ENCODE results near the gene SLC39A11. TPM values are rescaled to one million over a fixed set of nuclear protein-coding genes. Genes with fewer than 3 reads are reported as not detected.

Gene SLC39A11
- total and polyA plus RNA-seq, 8 donors, result 13.6 to 49.0 (median 17.5) TPM

DNA sequence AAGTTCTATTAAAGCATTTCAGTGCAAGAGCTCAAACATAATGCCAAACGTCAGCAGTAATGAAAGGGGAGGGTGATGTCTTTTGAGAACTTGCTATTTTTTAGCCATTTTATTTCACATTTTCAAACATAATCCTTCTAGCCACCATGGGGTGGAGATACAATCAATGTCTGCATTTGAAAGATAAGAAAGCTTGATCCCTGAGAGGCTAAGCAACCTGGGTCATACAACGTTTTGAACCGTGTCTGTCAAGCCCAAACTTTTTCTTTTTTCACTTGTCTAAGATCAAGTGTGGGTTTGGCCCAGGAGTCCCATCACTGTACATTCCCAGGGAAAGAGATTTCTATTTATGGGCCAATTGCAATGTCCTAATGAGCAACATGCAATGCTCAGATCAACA lies 331.1 kb downstream of the SLC39A11 start:
- Histone ChIP-seq H3K4me1 (no peaks in the 10 kb centered on the region), H3K4me3 (no peak overlapping the region), H3K9me3 (no peaks in the 10 kb centered on the region), H3K27ac (no peak overlapping the region), H3K27me3 (no peaks in the 10 kb centered on the region), H3K36me3 (no peaks in the 10 kb centered on the region)
- intact Hi-C loops (cut with DNase I), result no loop called here
- no peak for ATAC-seq
- TF ChIP-seq, protein P1, sequence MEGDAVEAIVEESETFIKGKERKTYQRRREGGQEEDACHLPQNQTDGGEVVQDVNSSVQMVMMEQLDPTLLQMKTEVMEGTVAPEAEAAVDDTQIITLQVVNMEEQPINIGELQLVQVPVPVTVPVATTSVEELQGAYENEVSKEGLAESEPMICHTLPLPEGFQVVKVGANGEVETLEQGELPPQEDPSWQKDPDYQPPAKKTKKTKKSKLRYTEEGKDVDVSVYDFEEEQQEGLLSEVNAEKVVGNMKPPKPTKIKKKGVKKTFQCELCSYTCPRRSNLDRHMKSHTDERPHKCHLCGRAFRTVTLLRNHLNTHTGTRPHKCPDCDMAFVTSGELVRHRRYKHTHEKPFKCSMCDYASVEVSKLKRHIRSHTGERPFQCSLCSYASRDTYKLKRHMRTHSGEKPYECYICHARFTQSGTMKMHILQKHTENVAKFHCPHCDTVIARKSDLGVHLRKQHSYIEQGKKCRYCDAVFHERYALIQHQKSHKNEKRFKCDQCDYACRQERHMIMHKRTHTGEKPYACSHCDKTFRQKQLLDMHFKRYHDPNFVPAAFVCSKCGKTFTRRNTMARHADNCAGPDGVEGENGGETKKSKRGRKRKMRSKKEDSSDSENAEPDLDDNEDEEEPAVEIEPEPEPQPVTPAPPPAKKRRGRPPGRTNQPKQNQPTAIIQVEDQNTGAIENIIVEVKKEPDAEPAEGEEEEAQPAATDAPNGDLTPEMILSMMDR (IDR thresholded peaks at IDR 0.05), result no peak
- no peak for DNase-seq

DNA sequence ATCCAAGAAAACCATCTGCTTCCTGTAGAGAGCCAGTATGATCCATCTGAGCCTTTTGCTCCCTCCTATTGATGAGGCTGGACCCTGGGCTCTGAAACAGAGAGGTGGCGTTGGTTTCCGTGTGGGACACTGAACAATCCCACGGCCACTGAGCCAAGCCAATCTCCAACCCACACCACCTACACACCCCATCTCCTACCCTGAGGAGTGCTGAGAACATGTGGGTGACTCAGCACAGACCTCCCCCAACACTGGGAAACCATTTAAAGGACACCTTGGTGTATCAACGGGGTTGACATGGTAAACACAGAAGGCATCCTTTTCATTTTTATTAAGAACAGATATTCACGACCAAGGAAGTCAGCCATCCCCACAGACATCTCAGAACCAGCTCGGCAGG lies 332.1 kb downstream of the SLC39A11 start:
- H3K4me3 ChIP-seq, result no peak overlapping the region
- no peaks in the 10 kb centered on the region for H3K27me3 ChIP-seq
- H3K9me3 ChIP-seq, result peaks cover 0 to 3% of the 10 kb centered on the region in 2 donors
- no peaks in the 10 kb centered on the region for H3K36me3 ChIP-seq
- ATAC-seq (no peak), DNase-seq (no peak)
- no peak overlapping the region for H3K27ac ChIP-seq
- intact Hi-C loops (cut with DNase I), result no loop called here
- TF ChIP-seq, protein P1 (IDR thresholded peaks at IDR 0.05), result no peak
- no peaks in the 10 kb centered on the region for H3K4me1 ChIP-seq

DNA sequence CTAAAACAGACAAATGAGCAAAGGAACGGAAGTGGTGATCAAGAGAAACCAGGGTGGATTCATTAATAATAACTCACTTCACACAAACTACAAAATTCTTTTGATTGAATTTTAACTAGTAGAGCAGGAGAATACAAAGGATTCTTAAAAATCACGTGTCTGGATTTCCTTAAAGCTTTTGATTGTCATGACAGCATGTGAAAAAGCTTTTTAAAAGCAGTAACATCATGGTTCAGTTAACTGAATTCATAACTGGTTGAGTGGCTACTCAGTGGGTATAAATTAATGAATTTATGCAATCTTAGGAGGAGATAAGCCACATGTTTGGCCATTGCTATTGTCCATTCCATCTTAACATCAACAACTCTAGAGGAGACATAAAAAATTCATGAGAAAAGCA lies 333.2 kb downstream of the SLC39A11 start:
- no peak overlapping the region for H3K4me3 ChIP-seq
- intact Hi-C loops (cut with DNase I), result no loop called here
- ATAC-seq, result no peak
- no peaks in the 10 kb centered on the region for H3K27me3 ChIP-seq
- TF ChIP-seq, protein P1 (IDR thresholded peaks at IDR 0.05), result no peak
- H3K9me3 ChIP-seq, result peaks cover 0 to 3% of the 10 kb centered on the region in 2 donors
- DNase-seq, result no peak
- H3K27ac ChIP-seq, result no peak overlapping the region
- H3K4me1 ChIP-seq, result no peaks in the 10 kb centered on the region
- H3K36me3 ChIP-seq, result no peaks in the 10 kb centered on the region

DNA sequence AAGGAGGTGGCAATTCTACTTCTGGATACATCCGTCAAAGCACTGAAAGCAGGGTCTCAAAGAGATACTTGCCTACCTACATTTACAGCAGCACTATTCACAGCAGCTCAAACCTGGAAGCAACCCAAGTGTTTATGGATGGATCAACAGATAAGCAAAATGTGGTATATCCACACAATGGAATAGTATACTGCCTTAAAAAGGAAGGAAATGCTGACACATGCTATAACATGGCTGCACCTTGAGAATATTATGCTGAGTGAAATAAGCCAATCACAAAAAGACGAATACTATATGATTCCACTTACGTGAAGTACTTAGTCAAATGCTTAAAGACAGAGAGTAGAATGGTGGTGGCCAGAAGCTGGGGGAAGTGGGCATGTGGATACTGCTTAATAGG lies 336.2 kb downstream of the SLC39A11 start:
- intact Hi-C loops (cut with DNase I), result no loop called here
- H3K36me3 ChIP-seq, result no peaks in the 10 kb centered on the region
- H3K4me1 ChIP-seq, result no peaks in the 10 kb centered on the region
- H3K4me3 ChIP-seq, result no peak overlapping the region
- ATAC-seq, result no peak
- H3K27me3 ChIP-seq, result no peaks in the 10 kb centered on the region
- peaks cover 0 to 3% of the 10 kb centered on the region in 2 donors for H3K9me3 ChIP-seq
- no peak overlapping the region for H3K27ac ChIP-seq
- DNase-seq, result no peak
- TF ChIP-seq, protein P1 (IDR thresholded peaks at IDR 0.05), result no peak

DNA sequence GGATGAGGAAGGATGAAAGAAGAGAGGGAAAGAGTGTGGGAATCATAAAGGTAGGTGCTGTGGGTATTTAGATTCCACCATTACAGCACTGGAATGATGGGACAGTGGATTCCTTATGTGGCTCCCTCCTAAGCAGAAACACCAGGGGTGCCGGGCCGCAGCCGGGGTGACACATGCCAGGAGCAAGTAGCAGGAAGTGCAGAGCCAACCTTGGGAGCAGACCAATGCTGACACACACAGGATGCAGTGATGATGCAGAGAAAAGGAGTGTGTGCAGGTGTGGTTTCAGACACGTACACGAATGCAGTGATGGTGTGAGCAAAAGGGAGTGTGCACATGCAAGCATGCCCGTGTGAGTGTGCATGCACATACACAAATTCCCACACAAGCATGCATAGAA lies 338.0 kb downstream of the SLC39A11 start:
- intact Hi-C loops (cut with DNase I), result no loop called here
- H3K27ac ChIP-seq, result no peak overlapping the region
- H3K4me1 ChIP-seq, result no peaks in the 10 kb centered on the region

More for the DNA sequence above, 338.0 kb downstream of the SLC39A11 start:
- H3K36me3 ChIP-seq, result no peaks in the 10 kb centered on the region
- DNase-seq (no peak), ATAC-seq (no peak)
- TF ChIP-seq, protein P1 (IDR thresholded peaks at IDR 0.05), result no peak
- H3K4me3 ChIP-seq, result no peak overlapping the region
- peaks cover 0 to 3% of the 10 kb centered on the region in 2 donors for H3K9me3 ChIP-seq
- no peaks in the 10 kb centered on the region for H3K27me3 ChIP-seq
